ENCODE measurements around the gene RUNDC3A.

DNA sequence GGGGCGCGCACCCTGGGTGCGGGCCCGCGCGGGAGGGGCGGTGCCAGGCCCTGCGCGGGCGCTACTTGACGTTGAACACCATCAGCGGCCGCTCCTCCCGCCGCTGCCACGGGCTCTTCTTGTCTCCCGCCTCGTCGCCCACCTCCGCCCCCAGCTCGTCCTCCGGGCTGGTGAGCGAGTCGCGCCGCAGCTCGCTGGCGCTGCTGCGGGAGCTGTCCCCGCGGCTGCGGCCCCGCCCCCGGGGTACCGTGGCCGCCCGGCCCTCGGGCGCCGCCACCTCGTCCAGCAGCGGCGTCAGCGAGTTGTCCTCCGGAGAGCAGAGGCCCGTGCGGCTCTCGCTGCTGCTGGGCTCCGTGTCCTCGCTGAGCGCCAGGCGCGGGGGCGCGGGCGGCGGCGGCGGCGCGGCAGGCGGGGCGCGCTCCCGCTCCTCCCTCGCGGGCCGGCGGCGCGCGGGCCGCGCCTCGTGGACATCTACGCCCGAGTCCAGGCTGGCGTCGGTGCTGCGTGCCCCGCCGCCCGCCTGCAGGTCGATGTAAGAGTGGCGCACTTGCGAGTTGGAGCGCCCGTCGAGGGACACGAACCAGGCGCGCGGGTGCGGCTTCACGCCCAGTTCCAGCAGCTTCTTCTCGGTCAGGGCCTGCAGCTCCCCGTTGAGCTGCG lies 45.4 kb downstream of the RUNDC3A start:
- TF ChIP-seq, protein P1, sequence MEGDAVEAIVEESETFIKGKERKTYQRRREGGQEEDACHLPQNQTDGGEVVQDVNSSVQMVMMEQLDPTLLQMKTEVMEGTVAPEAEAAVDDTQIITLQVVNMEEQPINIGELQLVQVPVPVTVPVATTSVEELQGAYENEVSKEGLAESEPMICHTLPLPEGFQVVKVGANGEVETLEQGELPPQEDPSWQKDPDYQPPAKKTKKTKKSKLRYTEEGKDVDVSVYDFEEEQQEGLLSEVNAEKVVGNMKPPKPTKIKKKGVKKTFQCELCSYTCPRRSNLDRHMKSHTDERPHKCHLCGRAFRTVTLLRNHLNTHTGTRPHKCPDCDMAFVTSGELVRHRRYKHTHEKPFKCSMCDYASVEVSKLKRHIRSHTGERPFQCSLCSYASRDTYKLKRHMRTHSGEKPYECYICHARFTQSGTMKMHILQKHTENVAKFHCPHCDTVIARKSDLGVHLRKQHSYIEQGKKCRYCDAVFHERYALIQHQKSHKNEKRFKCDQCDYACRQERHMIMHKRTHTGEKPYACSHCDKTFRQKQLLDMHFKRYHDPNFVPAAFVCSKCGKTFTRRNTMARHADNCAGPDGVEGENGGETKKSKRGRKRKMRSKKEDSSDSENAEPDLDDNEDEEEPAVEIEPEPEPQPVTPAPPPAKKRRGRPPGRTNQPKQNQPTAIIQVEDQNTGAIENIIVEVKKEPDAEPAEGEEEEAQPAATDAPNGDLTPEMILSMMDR (IDR thresholded peaks at IDR 0.05), result no peak
- TF ChIP-seq POLR2A (IDR thresholded peaks at IDR 0.05), result no peak

All from thyroid gland (tissue), 4 donors.